Middle frontal gyrus (tissue), 1 donor: ENCODE measurements around the gene PHLDA3.

Experiments
- DNase-seq: peaks from one replicate; pipeline ENCODE4 v3.0.0-alpha.2; 2015; ENCODE audit warnings: low spot score; ENCODE audit errors: extremely low spot score

The PHLDA3 gene

GRCh38 chr1:201430776-201431175, 38.2 kb downstream of the PHLDA3 start:
- no peak for DNase-seq

GRCh38 chr1:201429736-201430501, 39.1 kb downstream of the PHLDA3 start:
- DNase-seq, result no peak

DNA sequence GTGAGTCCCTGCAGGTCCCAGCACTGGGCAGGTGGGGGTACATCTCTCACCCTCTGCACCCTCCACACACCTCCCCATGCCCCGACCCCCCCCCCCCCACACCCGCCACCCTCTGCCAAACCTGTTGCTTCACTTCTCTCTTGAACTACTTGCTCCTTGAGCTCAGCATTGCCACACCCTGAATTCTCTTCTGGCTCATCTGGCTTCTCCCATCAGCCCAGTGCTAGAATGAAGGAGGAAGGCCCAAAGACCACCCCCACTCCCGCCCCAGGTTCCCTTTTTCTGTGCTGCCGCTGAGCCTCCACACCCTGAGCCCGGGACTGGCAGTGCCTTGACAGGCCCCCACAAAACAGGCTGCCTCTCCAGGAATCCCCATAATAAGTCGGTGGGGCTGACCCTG, 41.0 kb downstream of the PHLDA3 start:
- no peak for DNase-seq

GRCh38 chr1:201426479-201427310, 42.3 kb downstream of the PHLDA3 start:
- DNase-seq, result no peak

- DNase-seq, result no peak
These were observed 44.8 kb downstream of the PHLDA3 start for GRCh38 chr1:201424146-201424545.

DNA sequence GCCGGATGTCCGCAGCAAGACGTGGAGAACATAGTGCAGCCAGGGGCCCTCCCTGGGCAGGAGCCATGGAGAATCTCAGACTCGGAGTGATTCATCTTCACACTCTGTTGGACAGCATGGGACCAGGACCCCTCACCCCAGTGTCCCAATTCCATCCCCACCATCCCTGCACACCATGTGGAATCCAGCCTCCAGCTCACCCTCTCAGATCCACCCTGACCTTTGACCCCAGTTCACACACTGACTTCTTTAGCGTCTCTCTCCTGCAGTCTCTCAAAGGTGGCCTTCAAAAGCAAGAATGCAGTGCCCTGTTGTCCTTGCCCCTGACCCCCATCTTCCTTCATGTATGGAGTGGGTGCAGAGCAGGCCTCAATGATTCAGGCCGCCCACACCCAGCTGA, 45.3 kb downstream of the PHLDA3 start:
- no peak for DNase-seq

GRCh38 chr1:201422436-201423030, 46.5 kb downstream of the PHLDA3 start:
- no peak for DNase-seq

DNA sequence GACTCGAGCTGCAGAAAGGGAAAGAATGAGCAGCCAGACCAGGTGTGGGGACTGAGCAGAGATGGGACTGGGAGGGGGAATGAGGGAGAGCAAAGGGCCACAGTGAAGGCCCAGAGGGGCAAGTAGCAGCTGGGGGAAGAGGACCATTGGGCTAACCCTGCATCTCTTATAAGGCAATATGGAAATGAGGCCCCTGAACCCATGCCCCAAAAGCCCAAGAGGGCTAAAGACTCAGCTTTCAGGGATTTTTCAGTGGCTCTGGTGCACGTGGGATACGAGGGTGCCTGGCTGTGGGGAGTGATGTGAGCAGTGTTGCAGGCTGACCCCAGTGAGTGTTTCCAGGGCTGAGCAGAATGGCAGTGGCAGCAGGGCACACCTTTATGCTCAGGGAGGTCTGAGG, 47.0 kb downstream of the PHLDA3 start:
- DNase-seq, result no peak

DNA sequence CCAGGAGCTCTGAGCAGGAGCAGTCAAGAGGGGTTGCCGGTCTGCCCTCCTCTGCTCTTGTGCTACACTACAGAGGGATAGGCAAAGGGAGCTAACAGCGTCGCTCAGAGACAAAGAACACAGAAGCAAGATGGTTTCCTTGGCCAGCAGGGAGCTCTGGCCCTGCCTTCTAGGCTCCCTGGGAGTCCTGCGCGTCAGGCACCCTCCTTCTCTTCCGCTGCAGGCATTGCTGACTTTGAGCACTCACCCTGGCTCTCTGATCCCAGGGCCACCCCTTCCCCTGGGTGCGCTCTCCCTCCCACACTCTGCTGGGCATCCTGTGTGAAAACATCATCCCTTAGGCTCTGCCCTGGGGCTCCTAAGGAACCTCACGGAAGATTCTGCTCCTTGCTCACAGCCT, 47.9 kb downstream of the PHLDA3 start:
- DNase-seq, result no peak

GRCh38 chr1:201420608-201421002, 48.4 kb downstream of the PHLDA3 start:
- DNase-seq, result no peak

GRCh38 chr1:201419746-201420607, 49.0 kb downstream of the PHLDA3 start:
- DNase-seq, result no peak

GRCh38 chr1:201419256-201419655, 49.7 kb downstream of the PHLDA3 start:
- DNase-seq, result no peak

GRCh38 chr1:201418461-201418860, 50.5 kb downstream of the PHLDA3 start:
- no peak for DNase-seq
